ENCODE measurements around the gene ANKRD55. TPM values are rescaled to one million over a fixed set of nuclear protein-coding genes. Genes with fewer than 3 reads are reported as not detected.

ANKRD55 gene
- total RNA-seq, 4 donors from 2014 or later = 0.66 TPM; not detected in 3

DNA sequence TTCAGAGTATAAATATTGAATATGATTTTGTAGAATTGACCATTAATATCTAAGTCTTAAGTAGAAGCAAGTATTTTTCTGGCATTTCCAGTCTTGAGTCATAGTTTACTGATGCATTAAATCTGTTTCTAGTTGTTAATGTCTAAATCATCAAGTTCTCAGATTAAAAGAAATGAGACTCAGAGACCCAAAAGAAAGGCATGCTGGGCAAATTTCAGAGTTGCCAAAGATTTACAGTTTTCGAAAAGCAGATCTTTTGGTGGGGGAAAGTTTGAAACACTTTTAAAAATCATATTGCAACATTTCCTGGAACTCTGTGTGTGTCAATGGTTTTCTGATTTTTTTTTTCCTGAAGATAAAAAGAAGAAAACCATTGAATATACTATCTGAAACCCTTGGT is 60.9 kb downstream of the ANKRD55 start:
- peaks cover 16 to 33% (median 25%) of the 10 kb centered on the region in 4 donors for H3K4me1 ChIP-seq
- no peak overlapping the region for H3K27ac ChIP-seq (replicated peaks in 1 of 4)
- H3K27me3 ChIP-seq = no peaks in the 10 kb centered on the region
- DNase-seq (ENCODE audit: extremely low spot score) = no peak
- TF ChIP-seq EP300 (IDR thresholded peaks at IDR 0.05) (no peak), POLR2A (IDR thresholded peaks at IDR 0.05; ENCODE audit: low read depth) (no peak), POLR2AphosphoS5 (IDR thresholded peaks at IDR 0.05) (no peak)
- TF ChIP-seq, protein P1, sequence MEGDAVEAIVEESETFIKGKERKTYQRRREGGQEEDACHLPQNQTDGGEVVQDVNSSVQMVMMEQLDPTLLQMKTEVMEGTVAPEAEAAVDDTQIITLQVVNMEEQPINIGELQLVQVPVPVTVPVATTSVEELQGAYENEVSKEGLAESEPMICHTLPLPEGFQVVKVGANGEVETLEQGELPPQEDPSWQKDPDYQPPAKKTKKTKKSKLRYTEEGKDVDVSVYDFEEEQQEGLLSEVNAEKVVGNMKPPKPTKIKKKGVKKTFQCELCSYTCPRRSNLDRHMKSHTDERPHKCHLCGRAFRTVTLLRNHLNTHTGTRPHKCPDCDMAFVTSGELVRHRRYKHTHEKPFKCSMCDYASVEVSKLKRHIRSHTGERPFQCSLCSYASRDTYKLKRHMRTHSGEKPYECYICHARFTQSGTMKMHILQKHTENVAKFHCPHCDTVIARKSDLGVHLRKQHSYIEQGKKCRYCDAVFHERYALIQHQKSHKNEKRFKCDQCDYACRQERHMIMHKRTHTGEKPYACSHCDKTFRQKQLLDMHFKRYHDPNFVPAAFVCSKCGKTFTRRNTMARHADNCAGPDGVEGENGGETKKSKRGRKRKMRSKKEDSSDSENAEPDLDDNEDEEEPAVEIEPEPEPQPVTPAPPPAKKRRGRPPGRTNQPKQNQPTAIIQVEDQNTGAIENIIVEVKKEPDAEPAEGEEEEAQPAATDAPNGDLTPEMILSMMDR (IDR thresholded peaks at IDR 0.05) = no peak
- 24% methylated on average over 1 of the region's 1 CpG for WGBS
- intact Hi-C loops (cut with DNase I) = no loop called here
- no peaks in the 10 kb centered on the region for H3K36me3 ChIP-seq
- H3K9me3 ChIP-seq = no peaks in the 10 kb centered on the region
- no peak overlapping the region for H3K4me3 ChIP-seq

DNA sequence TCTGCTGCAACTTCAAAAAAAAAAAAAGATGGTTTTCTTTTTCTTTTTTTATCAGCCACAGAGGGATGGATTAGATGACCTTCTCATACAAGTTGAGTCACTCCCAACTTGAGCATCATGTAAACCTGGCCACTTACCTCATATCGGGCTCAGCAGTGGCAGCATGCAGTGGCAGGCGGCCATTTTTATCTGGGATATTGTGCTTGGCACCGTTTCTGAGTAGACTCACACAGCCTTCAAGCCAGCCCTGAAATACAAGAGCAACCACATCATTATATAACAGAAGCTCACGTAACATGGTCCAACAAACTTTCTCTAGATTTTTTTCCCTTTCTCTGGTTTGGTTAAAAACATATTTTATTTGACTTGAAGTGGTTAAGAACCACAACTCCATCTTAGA is 62.6 kb downstream of the ANKRD55 start:
- intact Hi-C loops (cut with DNase I) = no loop called here
- no peak for DNase-seq (ENCODE audit: extremely low spot score)
- peaks cover 8 to 23% (median 18%) of the 10 kb centered on the region in 4 donors for H3K4me1 ChIP-seq
- H3K4me3 ChIP-seq = no peak overlapping the region
- H3K27ac ChIP-seq (replicated peaks in 1 of 4) = no peak overlapping the region
- H3K36me3 ChIP-seq = no peaks in the 10 kb centered on the region
- WGBS = 66% methylated on average over 4 of the region's 4 CpGs
- no peaks in the 10 kb centered on the region for H3K9me3 ChIP-seq
- no peak for TF ChIP-seq POLR2AphosphoS5 (IDR thresholded peaks at IDR 0.05)
- no peak for TF ChIP-seq POLR2A (IDR thresholded peaks at IDR 0.05; ENCODE audit: low read depth)
- TF ChIP-seq, protein P1 (IDR thresholded peaks at IDR 0.05) = no peak
- no peak for TF ChIP-seq EP300 (IDR thresholded peaks at IDR 0.05)
- H3K27me3 ChIP-seq = no peaks in the 10 kb centered on the region

DNA sequence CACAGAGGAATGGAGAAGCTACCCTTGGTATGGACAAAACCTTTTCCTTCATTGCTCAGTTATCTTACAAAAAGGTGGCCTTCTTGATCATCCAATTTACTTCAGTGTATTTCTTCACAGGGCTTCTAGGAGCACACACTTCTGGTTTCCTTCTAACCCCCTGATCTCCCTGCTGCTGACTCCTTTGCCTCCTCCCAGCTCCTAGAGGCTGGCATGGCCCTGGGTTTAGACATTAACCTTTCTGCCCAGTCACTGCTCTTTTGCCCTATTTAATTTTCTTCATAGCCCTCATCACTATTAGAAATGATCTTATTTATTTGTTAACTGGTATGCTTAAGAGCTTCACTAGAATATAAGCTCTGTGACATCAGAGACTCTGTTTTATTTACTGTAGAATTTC is 63.2 kb downstream of the ANKRD55 start:
- H3K27ac ChIP-seq (replicated peaks in 1 of 4) = no peak overlapping the region
- intact Hi-C loops (cut with DNase I) = no loop called here
- H3K36me3 ChIP-seq = no peaks in the 10 kb centered on the region
- no peak for DNase-seq (ENCODE audit: extremely low spot score)
- no peak for TF ChIP-seq POLR2A (IDR thresholded peaks at IDR 0.05; ENCODE audit: low read depth)
- no peak for TF ChIP-seq EP300 (IDR thresholded peaks at IDR 0.05)
- TF ChIP-seq, protein P1 (IDR thresholded peaks at IDR 0.05) = no peak
- TF ChIP-seq POLR2AphosphoS5 (IDR thresholded peaks at IDR 0.05) = no peak
- peaks cover 1 to 18% (median 14%) of the 10 kb centered on the region in 4 donors for H3K4me1 ChIP-seq
- no peaks in the 10 kb centered on the region for H3K27me3 ChIP-seq
- no peak overlapping the region for H3K4me3 ChIP-seq
- no peaks in the 10 kb centered on the region for H3K9me3 ChIP-seq

DNA sequence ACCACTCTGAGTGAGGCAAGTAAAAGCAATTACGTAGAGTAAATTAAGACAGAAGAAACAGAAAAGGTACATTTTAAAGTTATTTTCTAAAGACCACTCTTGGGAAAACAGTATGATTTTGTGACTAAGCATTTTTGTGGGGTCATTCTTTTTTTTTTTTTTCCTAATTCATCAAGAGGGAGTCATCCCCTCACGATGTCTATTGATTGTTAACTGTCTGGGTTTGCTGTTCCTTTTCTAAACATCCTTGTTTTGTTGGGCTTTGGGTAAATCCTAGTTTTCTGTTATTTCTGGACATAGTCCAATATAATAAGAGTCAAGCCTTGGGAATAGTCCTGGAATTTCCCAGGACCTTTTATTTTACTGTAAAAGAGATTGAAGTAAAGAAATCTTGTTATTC is 63.8 kb downstream of the ANKRD55 start:
- no peaks in the 10 kb centered on the region for H3K36me3 ChIP-seq
- no peak overlapping the region for H3K27ac ChIP-seq (replicated peaks in 1 of 4)
- intact Hi-C loops (cut with DNase I) = no loop called here
- TF ChIP-seq, protein P1 (IDR thresholded peaks at IDR 0.05) = no peak
- TF ChIP-seq POLR2A (IDR thresholded peaks at IDR 0.05; ENCODE audit: low read depth) (no peak), POLR2AphosphoS5 (IDR thresholded peaks at IDR 0.05) (no peak), EP300 (IDR thresholded peaks at IDR 0.05) (no peak)
- no peaks in the 10 kb centered on the region for H3K27me3 ChIP-seq
- 68% methylated on average over 2 of the region's 2 CpGs for WGBS
- no peak overlapping the region for H3K4me3 ChIP-seq
- DNase-seq (ENCODE audit: extremely low spot score) = no peak
- no peaks in the 10 kb centered on the region for H3K9me3 ChIP-seq
- peaks cover 2 to 19% (median 14%) of the 10 kb centered on the region in 4 donors for H3K4me1 ChIP-seq

DNA sequence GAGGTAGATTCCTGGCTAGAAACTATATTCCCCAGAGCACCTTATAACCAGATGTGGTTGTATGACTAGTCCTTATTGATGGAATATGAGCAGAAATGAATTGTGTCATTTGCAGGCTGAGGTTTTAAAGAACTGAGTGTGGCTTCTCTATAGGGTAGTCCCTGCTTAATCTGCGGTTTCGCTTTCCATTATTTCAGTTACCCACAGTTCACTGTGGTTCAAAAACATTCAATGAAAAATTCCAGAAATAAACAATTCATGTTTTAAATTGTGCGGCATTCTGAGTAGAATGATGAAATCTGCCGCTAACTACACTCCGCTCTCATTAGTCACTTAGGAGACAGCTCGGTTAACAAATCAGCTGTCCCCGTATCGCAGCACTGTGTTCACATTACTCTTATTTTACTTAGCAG is 65.1 kb downstream of the ANKRD55 start:
- peaks cover 0 to 4% (median 0%) of the 10 kb centered on the region in 4 donors for H3K27me3 ChIP-seq
- intact Hi-C loops (cut with DNase I) = no loop called here

More for the DNA sequence above, 65.1 kb downstream of the ANKRD55 start:
- Histone ChIP-seq H3K27ac (replicated peaks in 1 of 4) (no peak overlapping the region), H3K4me3 (no peak overlapping the region), H3K9me3 (no peaks in the 10 kb centered on the region), H3K4me1 (peaks cover 4 to 19% (median 16%) of the 10 kb centered on the region in 4 donors), H3K36me3 (no peaks in the 10 kb centered on the region)
- no peak for DNase-seq (ENCODE audit: extremely low spot score)
- TF ChIP-seq POLR2A (IDR thresholded peaks at IDR 0.05; ENCODE audit: low read depth) (no peak), EP300 (IDR thresholded peaks at IDR 0.05) (no peak)
- 78% methylated on average over 8 of the region's 8 CpGs for WGBS
